GM12878 (cell line): Measurements from ENCODE around the gene ADAM19. TPM values are rescaled to one million over a fixed set of nuclear protein-coding genes. Genes with fewer than 3 reads are reported as not detected.

Experiments used
- ATAC-seq: fragments of 200-7000 bp; cut with Tn5 transposase; 3 replicates; pipeline ENCODE4 v1.9.1; 2020; ENCODE audit warnings: mild to moderate bottlenecking, moderate library complexity
- BruUV-seq: library from RNA; stranded (reverse); fragments of 400-500 nt; replicated peaks from 2 replicates; lab custom pipeline; 2021; lab: Mats Ljungman, UMichigan
- CTCF ChIA-PET: fragments of 300-600 bp; sonication (Branson Sonifier 250); formaldehyde crosslinking; extraction: SDS; loops from one replicate; lab custom pipeline; 2021; ENCODE audit warnings: inconsistent platforms; lab: Yijun Ruan, JAX
- POLR2A ChIA-PET: fragments of 350-600 bp; formaldehyde crosslinking; extraction: SDS; loops from one replicate; lab custom pipeline; 2021; ENCODE audit warnings: inconsistent platforms; lab: Charles Lee
- RAD21 ChIA-PET: fragments of 300-600 bp; sonication (Branson Sonifier 250); formaldehyde crosslinking; loops from one replicate; lab custom pipeline; 2023; ENCODE audit warnings: antibody characterized with exemption; ENCODE audit not compliant: unreplicated experiment; lab: Charles Lee
- SMC1A ChIA-PET: fragments of 300-600 bp; sonication (Branson Sonifier 250); formaldehyde crosslinking; loops from one replicate; lab custom pipeline; 2023; ENCODE audit not compliant: unreplicated experiment, uncharacterized antibody; lab: Charles Lee
- DNase-seq: peaks from one replicate; pipeline ENCODE4 v3.0.0-alpha.2; 2011; ENCODE audit warnings: low read depth, low spot score
- FAIRE-seq: peaks from 3 replicates; lab custom pipeline; 2011; peaks lifted over from hg19 to GRCh38; lab: Jason Lieb, UNC
- H2AFZ ChIP-seq: 2 replicates; pipeline ENCODE4 v1.6.0; 2011; ENCODE audit warnings: low read depth, low read length, control low read depth; ENCODE audit not compliant: control insufficient read depth
- H3K27ac ChIP-seq: 2 replicates; pipeline ENCODE4 v1.5.1; 2011; ENCODE audit warnings: control low read depth; ENCODE audit not compliant: control insufficient read depth, insufficient read depth
- H3K27me3 ChIP-seq, 2 experiments: replicated peaks in 1 of 2; 2 replicates each; pipeline versions ENCODE4 v1.6.0 to v1.6.1; 2011; ENCODE audit warnings: low read length in 1 of 2; ENCODE audit not compliant: control insufficient read depth in 2 of 2, insufficient read depth in 2 of 2
- H3K36me3 ChIP-seq, 2 experiments: 2 replicates each; pipeline ENCODE4 v1.5.1; 2011; ENCODE audit warnings: low read length in 1 of 2; ENCODE audit not compliant: control insufficient read depth in 2 of 2, insufficient read depth in 2 of 2
- H3K4me1 ChIP-seq: 2 replicates; pipeline ENCODE4 v1.6.1; 2011; ENCODE audit warnings: mild to moderate bottlenecking, low read length, moderate library complexity, mixed read lengths; ENCODE audit not compliant: control insufficient read depth, insufficient read depth
- H3K4me2 ChIP-seq: 2 replicates; pipeline ENCODE4 v1.6.0; 2011; ENCODE audit warnings: control low read depth; ENCODE audit not compliant: control insufficient read depth, insufficient read depth
- H3K4me3 ChIP-seq: fragments of 200-600 bp; sonication (generic); 2 replicates; pipeline ENCODE4 v1.5.1; 2016
- H3K79me2 ChIP-seq: 2 replicates; pipeline ENCODE4 v1.6.0; 2011; ENCODE audit warnings: low read length; ENCODE audit not compliant: control insufficient read depth, insufficient read depth
- H3K9ac ChIP-seq: 2 replicates; pipeline ENCODE4 v1.8.0; 2011; ENCODE audit warnings: low read length, control low read depth, mixed read lengths; ENCODE audit not compliant: control insufficient read depth, insufficient read depth
- H3K9me3 ChIP-seq: replicated peaks from 3 replicates; pipeline ENCODE4 v1.5.1; 2011; ENCODE audit warnings: mild to moderate bottlenecking, low read length; ENCODE audit not compliant: control insufficient read depth, insufficient read depth
- H4K20me1 ChIP-seq: 2 replicates; pipeline ENCODE4 v1.6.0; 2011; ENCODE audit not compliant: control insufficient read depth, insufficient read depth
- BCL11A ChIP-seq: IDR thresholded peaks from 2 replicates; pipeline ENCODE4 v1.6.1; 2011; ENCODE audit warnings: low read depth, low read length
- CBX3 ChIP-seq: fragments of 200-600 bp; sonication (generic); IDR thresholded peaks from 2 replicates; pipeline ENCODE4 v1.6.1; 2016; ENCODE audit warnings: low read depth, borderline replicate concordance
- EP300 ChIP-seq, 2 experiments: fragments of 150-350 bp in 1 of 2; IDR thresholded peaks; 2 replicates each; pipeline ENCODE4 v1.6.1; 2011 to 2012; ENCODE audit warnings: low read depth in 2 of 2, low read length in 2 of 2, borderline replicate concordance in 1 of 2, improper control_type of control experiment in 1 of 2, inconsistent platforms in 1 of 2; ENCODE audit not compliant: control insufficient read depth in 1 of 2
- HCFC1 ChIP-seq: fragments of 150-350 bp; IDR thresholded peaks from 2 replicates; pipeline ENCODE4 v1.6.1; 2014; ENCODE audit warnings: low read length
- HDAC6 ChIP-seq: fragments of 200-600 bp; sonication (generic); IDR thresholded peaks from one replicate; pipeline ENCODE4 v1.8.0; 2017; ENCODE audit warnings: antibody characterized with exemption; ENCODE audit not compliant: unreplicated experiment
- KDM1A ChIP-seq: fragments of 200-600 bp; sonication (generic); IDR thresholded peaks from 2 replicates; pipeline ENCODE4 v1.6.1; 2016; ENCODE audit warnings: borderline replicate concordance
- MYB ChIP-seq: fragments of 150-350 bp; IDR thresholded peaks from 2 replicates; pipeline ENCODE4 v1.6.1; 2014; ENCODE audit warnings: mild to moderate bottlenecking, low read depth, low read length, borderline replicate concordance
- NBN ChIP-seq: fragments of 450-650 bp; IDR thresholded peaks from 2 replicates; pipeline ENCODE4 v1.6.1; 2016
- NR2C1 ChIP-seq: fragments of 450-650 bp; IDR thresholded peaks from 2 replicates; pipeline ENCODE4 v1.6.1; 2017; ENCODE audit warnings: antibody characterized with exemption, mild to moderate bottlenecking, moderate library complexity
- POLR2AphosphoS2 ChIP-seq: IDR thresholded peaks from 2 replicates; pipeline ENCODE4 v1.6.1; 2011; ENCODE audit warnings: low read depth, mild to moderate bottlenecking, low read length, improper control_type of control experiment, moderate library complexity
- RCOR1 ChIP-seq: conservative IDR thresholded peaks from 2 replicates; pipeline ENCODE4 v1.6.1; 2012; ENCODE audit warnings: low read depth, low read length, improper control_type of control experiment
- RUNX3 ChIP-seq: IDR thresholded peaks from 2 replicates; pipeline ENCODE4 v1.6.1; 2012; ENCODE audit warnings: low read length, inconsistent platforms
- SIN3A ChIP-seq: IDR thresholded peaks from 2 replicates; pipeline ENCODE4 v1.6.1; 2012; ENCODE audit warnings: low read depth, low read length, improper control_type of control experiment
- SMC3 ChIP-seq: IDR thresholded peaks from 2 replicates; pipeline ENCODE4 v1.6.1; 2011; ENCODE audit warnings: low read length, improper control_type of control experiment, borderline replicate concordance
- SPI1 ChIP-seq: IDR thresholded peaks from 2 replicates; pipeline ENCODE4 v1.6.1; 2011; ENCODE audit warnings: low read depth, mild to moderate bottlenecking, low read length, moderate library complexity, borderline replicate concordance; ENCODE audit not compliant: insufficient read depth
- SREBF1 ChIP-seq: IDR thresholded peaks from 2 replicates; pipeline ENCODE4 v1.6.1; 2012; ENCODE audit warnings: mild to moderate bottlenecking, low read length
- STAT1 ChIP-seq: fragments of 450-650 bp; conservative IDR thresholded peaks from 2 replicates; pipeline ENCODE4 v1.6.1; 2014; ENCODE audit warnings: antibody characterized with exemption, mild to moderate bottlenecking
- WRNIP1 ChIP-seq: IDR thresholded peaks from 2 replicates; pipeline ENCODE4 v1.6.1; 2011; ENCODE audit warnings: low read depth, low read length, improper control_type of control experiment, borderline replicate concordance
- ZNF207 ChIP-seq: fragments of 450-650 bp; IDR thresholded peaks from 2 replicates; pipeline ENCODE4 v1.6.1; 2014; ENCODE audit warnings: antibody characterized with exemption, mild to moderate bottlenecking, borderline replicate concordance
- ZNF622 ChIP-seq: fragments of 450-650 bp; IDR thresholded peaks from 2 replicates; pipeline ENCODE4 v1.6.1; 2017; ENCODE audit warnings: mild to moderate bottlenecking, inconsistent platforms
- WGBS: methylation state at CpG from one replicate; pipeline ENCODE4 v1.1.6; 2016; ENCODE audit warnings: low lambda C conversion rate; ENCODE audit not compliant: insufficient replicate concordance, insufficient coverage; ENCODE audit errors: missing lambda C conversion rate; 5-methylcytosine and 5-hydroxymethylcytosine counted together
- in situ Hi-C: fragments of 300-500 bp; cut with MboI; formaldehyde crosslinking; loops from 9 replicates; pipeline ENCODE4 v1.14.3; 2018; ENCODE audit warnings: mixed read lengths
- intact Hi-C: fragments of 100-400 bp; cut with micrococcal nuclease; formaldehyde crosslinking; loops from one replicate; pipeline ENCODE4 v1.14.2; 2022; ENCODE audit not compliant: unreplicated experiment
- polyA plus RNA-seq, 11 experiments: library from polyadenylated mRNA; depleted of rRNA in 4 of 11; unstranded in 6 of 11; stranded (reverse) in 5 of 11; fragments of >200 nt; fragmentation: Nextera tagmentation in 4 of 11; fragmentation: Illumina TruSeq in 1 of 11; extraction: Ambion mirVana in 4 of 11; extraction: Trizol in 1 of 11; gene quantifications; 1 replicate in 1 of 11; 2 replicates in 10 of 11; pipeline versions ENCODE4 v1.2.1 to v1.2.3, GENCODE V29; 2011 to 2016; ENCODE audit warnings: inconsistent platforms in 2 of 11, missing spikeins in 2 of 11, low read depth in 1 of 11
- total RNA-seq, 4 experiments: library from RNA; depleted of rRNA in 3 of 4; stranded (reverse); fragments of >200 nt in 3 of 4; fragmentation: Illumina TruSeq in 1 of 4; extraction: Trizol in 1 of 4; gene quantifications; 2 replicates each; pipeline versions ENCODE4 v1.2.1 to v1.2.3, GENCODE V29; 2013 to 2021
- TF ChIP-seq, protein P1 (sequence below): IDR thresholded peaks from 2 replicates; pipeline ENCODE4 v1.6.1; 2011; ENCODE audit warnings: low read depth, low read length, improper control_type of control experiment, borderline replicate concordance
- TF ChIP-seq, protein P2 (sequence below): IDR thresholded peaks from 2 replicates; pipeline ENCODE4 v1.6.1; 2012; ENCODE audit warnings: low read length, inconsistent platforms

Gene ADAM19
- total and polyA plus RNA-seq, 10 of the 15 experiments (the other 5 are each of a cell fraction or from before 2014, with no cell fraction given) = 16.0 to 92.8 (median 44.7) TPM

DNA sequence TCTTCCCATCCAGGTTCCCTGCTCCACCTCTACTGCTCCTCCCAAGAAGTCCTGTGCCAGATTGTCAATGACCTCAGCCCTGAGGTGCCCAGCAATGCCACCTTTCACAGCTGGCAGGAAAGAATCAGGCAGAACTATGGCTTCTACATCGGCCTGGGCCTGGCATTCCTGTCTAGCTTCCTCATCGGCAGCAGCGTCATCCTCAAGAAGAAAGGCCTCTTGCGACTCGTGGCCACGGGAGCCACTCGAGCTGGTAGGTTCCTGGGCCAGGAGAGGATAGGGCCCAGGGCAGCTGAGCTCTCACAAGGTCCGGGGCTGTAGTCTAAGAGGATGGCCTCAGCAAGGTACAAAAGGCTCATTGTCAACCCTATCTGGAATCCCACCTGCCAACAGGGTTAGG is 112.5 kb downstream of the ADAM19 start (continued):
- TF ChIP-seq, protein P1, sequence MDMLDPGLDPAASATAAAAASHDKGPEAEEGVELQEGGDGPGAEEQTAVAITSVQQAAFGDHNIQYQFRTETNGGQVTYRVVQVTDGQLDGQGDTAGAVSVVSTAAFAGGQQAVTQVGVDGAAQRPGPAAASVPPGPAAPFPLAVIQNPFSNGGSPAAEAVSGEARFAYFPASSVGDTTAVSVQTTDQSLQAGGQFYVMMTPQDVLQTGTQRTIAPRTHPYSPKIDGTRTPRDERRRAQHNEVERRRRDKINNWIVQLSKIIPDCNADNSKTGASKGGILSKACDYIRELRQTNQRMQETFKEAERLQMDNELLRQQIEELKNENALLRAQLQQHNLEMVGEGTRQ = no peak
- no peak for TF ChIP-seq ZNF622

DNA sequence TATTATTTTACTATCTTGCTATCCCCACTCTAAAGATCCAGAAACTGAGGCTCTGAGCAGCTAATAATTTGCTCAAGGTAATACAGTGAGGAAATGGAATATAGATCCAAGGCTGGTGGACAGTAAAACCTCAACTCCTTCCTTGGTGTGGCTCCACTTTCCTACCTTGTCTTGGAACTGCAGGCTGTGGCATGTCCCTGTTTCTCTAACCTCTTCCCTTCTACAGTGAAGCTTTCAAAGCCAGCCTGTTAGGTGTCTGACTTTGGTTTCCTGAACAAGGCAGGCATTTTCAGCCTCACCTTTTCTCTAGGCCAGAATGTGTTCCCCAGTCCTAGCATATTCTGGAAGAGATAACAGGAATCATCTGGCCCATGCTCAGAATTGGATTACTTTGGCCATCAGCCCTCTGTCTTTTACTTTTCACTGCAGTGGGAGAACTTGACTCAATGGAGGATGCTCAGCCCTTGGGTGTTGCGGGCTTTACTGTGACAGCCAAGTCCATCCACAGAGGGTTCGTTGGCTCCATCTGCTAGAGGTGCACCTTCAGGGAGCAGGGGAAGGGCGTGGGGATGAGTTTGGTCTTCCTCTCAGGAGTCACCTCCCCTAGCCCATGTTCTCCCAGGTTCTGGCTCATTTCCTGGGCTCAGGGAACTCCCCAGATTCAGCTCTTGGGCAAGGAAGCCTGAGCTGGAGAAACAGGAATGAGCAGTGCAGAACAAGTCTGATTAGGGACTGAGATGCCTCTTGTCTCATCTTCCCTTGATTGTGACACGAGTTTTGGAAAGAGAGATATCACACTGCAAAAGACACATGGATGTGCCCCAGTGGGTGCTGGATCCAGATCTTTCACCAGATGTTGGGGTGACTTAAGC is 114.4 kb downstream of the ADAM19 start:
- ChIA-PET POLR2A (interaction anchor here (0.5 kb wide), 1 partner anchor 274 kb away, joined by 3 read pairs; no protein-coding TSS in a partner anchor), CTCF (interaction anchor here (0.7 to 17.4 kb wide), 7 partner anchors 8 to 282 kb away, joined by 3 to 248 read pairs (median 4); partner anchors contain the start of gene LSM11), RAD21 (interaction anchor here (0.5 to 1.3 kb wide), 4 partner anchors 15 to 207 kb away, joined by 3 to 5 read pairs (median 4); no protein-coding TSS in a partner anchor), SMC1A (interaction anchor here (1.2 to 1.3 kb wide), 3 partner anchors 11 to 30 kb away, joined by 3 to 8 read pairs (median 4); no protein-coding TSS in a partner anchor)
- Histone ChIP-seq H4K20me1 (no peaks in the 10 kb centered on the region), H3K9ac (no peak overlapping the region), H3K79me2 (no peaks in the 10 kb centered on the region), H3K4me1 (peaks cover 29% of the 10 kb centered on the region), H3K4me3 (no peak overlapping the region), H3K27ac (no peak overlapping the region), H3K27me3 (no peaks in the 10 kb centered on the region; a peak in 2 of 4 replicates), H3K4me2 (0 out of 2 replicates have a peak overlapping the region, but pooled peaks have one; percentile 93), H3K9me3 (no peaks in the 10 kb centered on the region), H3K36me3 (no peaks in the 10 kb centered on the region), H2AFZ (no peak overlapping the region)
- FAIRE-seq = no peak
- no TSS peak for BruUV-seq
- no peak for DNase-seq
- no peak for ATAC-seq
- intact Hi-C loops (loop anchor here (10.0 kb wide), 1 partner anchor 206 kb away; no protein-coding TSS in a partner anchor), in situ Hi-C loops (no loop called here)
- 51% methylated on average over 4 of the region's 4 CpGs for WGBS
- TF ChIP-seq ZNF207 = no peak
- no peak for TF ChIP-seq RUNX3
- TF ChIP-seq, protein P2, sequence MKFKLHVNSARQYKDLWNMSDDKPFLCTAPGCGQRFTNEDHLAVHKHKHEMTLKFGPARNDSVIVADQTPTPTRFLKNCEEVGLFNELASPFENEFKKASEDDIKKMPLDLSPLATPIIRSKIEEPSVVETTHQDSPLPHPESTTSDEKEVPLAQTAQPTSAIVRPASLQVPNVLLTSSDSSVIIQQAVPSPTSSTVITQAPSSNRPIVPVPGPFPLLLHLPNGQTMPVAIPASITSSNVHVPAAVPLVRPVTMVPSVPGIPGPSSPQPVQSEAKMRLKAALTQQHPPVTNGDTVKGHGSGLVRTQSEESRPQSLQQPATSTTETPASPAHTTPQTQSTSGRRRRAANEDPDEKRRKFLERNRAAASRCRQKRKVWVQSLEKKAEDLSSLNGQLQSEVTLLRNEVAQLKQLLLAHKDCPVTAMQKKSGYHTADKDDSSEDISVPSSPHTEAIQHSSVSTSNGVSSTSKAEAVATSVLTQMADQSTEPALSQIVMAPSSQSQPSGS = no peak
- TF ChIP-seq EP300 (IDR thresholded peaks at IDR 0.05; ENCODE audit: borderline replicate concordance in 1 of 2, control insufficient read depth in 1 of 2, low read depth in 2 of 2, low read length in 2 of 2) = no peak
- no peak for TF ChIP-seq RCOR1
- TF ChIP-seq WRNIP1 = no peak
- no peak for TF ChIP-seq SREBF1
- no peak for TF ChIP-seq SMC3
- TF ChIP-seq BCL11A = no peak
- TF ChIP-seq KDM1A = no peak
- TF ChIP-seq CBX3 = no peak
- TF ChIP-seq NR2C1 = no peak
- no peak for TF ChIP-seq HDAC6
- TF ChIP-seq STAT1 = no peak
- TF ChIP-seq MYB = no peak
- TF ChIP-seq SIN3A = no peak
- TF ChIP-seq SPI1 = no peak
- TF ChIP-seq NBN = no peak
- TF ChIP-seq HCFC1 = no peak
- no peak for TF ChIP-seq POLR2AphosphoS2
